Cortex of kidney (tissue), 1 donor: ENCODE measurements around the gene KCNIP4.
"Not testable (repeated sequence)": the region's sequence is repeated elsewhere in the genome, so short reads cannot be mapped to it uniquely, and the experiment has no call there.

Experiments
- DNase-seq: peaks from one replicate; lab custom pipeline; 2025; lab: John Stamatoyannopoulos, UW

Gene KCNIP4

GRCh38 chr4:21366312-21366711, 582.3 kb downstream of the KCNIP4 start:
- DNase-seq = no peak

GRCh38 chr4:21363701-21364100, 584.9 kb downstream of the KCNIP4 start:
- DNase-seq = no peak

- DNase-seq = not testable (repeated sequence)
These were observed 596.2 kb downstream of the KCNIP4 start for GRCh38 chr4:21352354-21352753.

GRCh38 chr4:21347142-21347541, 601.4 kb downstream of the KCNIP4 start:
- DNase-seq = no peak

- DNase-seq = no peak
These were observed 620.4 kb downstream of the KCNIP4 start for GRCh38 chr4:21327976-21328700.

GRCh38 chr4:21320034-21320433, 628.5 kb downstream of the KCNIP4 start:
- no peak for DNase-seq

- no peak for DNase-seq
These were observed 640.9 kb downstream of the KCNIP4 start for GRCh38 chr4:21307709-21308108.

- no peak for DNase-seq
These were observed 644.1 kb downstream of the KCNIP4 start for GRCh38 chr4:21304540-21304887.

GRCh38 chr4:21290562-21290961, 658.0 kb downstream of the KCNIP4 start:
- no peak for DNase-seq

GRCh38 chr4:21276046-21276445, 672.5 kb downstream of the KCNIP4 start:
- DNase-seq = no peak

- no peak for DNase-seq
These were observed 677.0 kb downstream of the KCNIP4 start for GRCh38 chr4:21271439-21272052.

- no peak for DNase-seq
These were observed 700.2 kb downstream of the KCNIP4 start for GRCh38 chr4:21248331-21248730.

GRCh38 chr4:21242163-21242562, 706.4 kb downstream of the KCNIP4 start:
- no peak for DNase-seq

- DNase-seq = no peak
These were observed 721.7 kb downstream of the KCNIP4 start for GRCh38 chr4:21226637-21227538.

GRCh38 chr4:21211846-21212245, 736.7 kb downstream of the KCNIP4 start:
- no peak for DNase-seq

GRCh38 chr4:21209860-21210259, 738.7 kb downstream of the KCNIP4 start:
- no peak for DNase-seq

GRCh38 chr4:21205821-21206531, 742.6 kb downstream of the KCNIP4 start:
- no peak for DNase-seq

GRCh38 chr4:21203416-21203815, 745.2 kb downstream of the KCNIP4 start:
- no peak for DNase-seq

- no peak for DNase-seq
These were observed 745.6 kb downstream of the KCNIP4 start for GRCh38 chr4:21202959-21203358.

GRCh38 chr4:21198683-21199082, 749.9 kb downstream of the KCNIP4 start:
- no peak for DNase-seq

- DNase-seq = no peak
These were observed 752.9 kb downstream of the KCNIP4 start for GRCh38 chr4:21195682-21196081.

GRCh38 chr4:21192367-21192766, 756.2 kb downstream of the KCNIP4 start:
- DNase-seq = no peak
